Daoy (cell line): Measurements from ENCODE around the gene GNB1L. TPM values are rescaled to one million over a fixed set of nuclear protein-coding genes. Genes with fewer than 3 reads are reported as not detected.
"Not testable (repeated sequence)": the region's sequence is repeated elsewhere in the genome, so short reads cannot be mapped to it uniquely, and the experiment has no call there.

Experiments used
- DNase-seq: peaks from one replicate; pipeline ENCODE4 v3.0.0-alpha.2; 2015; ENCODE audit warnings: low read depth
- total RNA-seq: library from RNA; depleted of rRNA; stranded (reverse); fragments of >200 nt; shearing (Covaris generic); gene quantifications from 2 replicates; pipeline ENCODE4 v1.2.3, GENCODE V29; 2014

GNB1L gene
- total RNA-seq, 1 experiment from 2014 or later: 16.1 TPM

- DNase-seq: peak; percentile 68
Measured at GRCh38 chr22:19844377-19845053, 10.2 kb downstream of the GNB1L start.

DNA sequence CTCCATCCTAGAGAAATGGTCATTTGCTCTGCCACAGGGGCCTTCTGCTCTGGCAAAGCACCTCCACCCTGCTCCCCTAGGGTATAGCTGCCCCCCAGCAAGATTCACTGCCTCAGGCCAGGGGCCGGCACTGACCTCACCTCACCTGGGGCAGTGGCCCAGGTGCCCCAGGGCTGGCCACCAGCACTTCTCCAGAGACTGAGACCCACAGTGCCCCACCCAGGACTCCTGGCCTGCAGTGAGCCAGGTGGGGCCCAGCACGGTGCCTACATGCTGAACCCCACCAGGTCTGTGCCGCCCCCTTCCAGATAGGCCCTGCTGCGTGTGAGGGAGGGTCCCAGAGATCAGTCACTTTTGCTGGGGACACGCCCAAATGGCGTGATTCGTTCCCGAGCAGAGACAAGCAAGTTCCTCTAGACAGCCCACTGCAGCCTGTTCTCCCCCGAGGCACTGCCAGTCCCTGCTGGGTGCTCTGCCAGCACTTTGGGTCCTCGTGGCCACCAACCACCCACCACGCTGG lies 10.8 kb downstream of the GNB1L start:
- peak; percentile 1 for DNase-seq

DNA sequence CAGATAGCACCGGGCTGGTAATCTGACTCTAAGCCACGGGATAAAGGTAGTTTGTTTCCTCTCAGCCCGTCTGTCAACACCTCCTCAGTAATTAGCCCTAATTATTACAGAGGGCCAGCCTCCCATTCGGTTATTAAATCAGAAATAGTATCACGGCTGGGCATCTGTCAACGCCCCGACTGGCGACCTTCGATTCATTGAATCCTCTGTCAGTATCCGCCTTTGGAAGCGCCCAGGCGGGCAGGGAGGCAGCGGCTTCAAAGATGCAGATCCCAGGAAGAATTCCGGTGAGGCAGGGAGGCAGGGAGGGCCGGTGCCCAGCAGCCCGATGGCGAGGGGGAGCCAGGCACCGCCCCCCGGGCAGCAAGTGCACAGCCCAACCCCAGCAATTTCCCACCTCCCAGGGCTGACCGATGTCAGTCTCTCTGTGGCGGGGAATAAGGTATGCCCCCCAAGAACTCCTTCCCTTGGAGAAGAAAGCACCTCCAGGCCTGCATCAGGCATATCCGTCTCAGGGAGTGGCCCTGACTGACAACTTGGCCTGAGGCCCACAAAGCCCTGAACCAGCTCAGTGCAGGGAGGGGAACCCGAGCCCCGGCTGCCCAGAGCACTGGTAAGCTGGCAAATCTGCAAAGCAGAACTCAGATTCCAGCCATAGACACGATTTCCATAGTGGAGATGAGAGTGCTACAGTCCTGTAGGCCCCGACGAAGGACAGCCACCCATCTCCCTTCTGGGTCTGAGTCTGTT lies 11.4 kb downstream of the GNB1L start:
- DNase-seq: no peak

GRCh38 chr22:19842393-19843106 lies 12.1 kb downstream of the GNB1L start:
- DNase-seq: peak; percentile 13

- DNase-seq: no peak
Measured at GRCh38 chr22:19841641-19842392, 12.9 kb downstream of the GNB1L start.

DNA sequence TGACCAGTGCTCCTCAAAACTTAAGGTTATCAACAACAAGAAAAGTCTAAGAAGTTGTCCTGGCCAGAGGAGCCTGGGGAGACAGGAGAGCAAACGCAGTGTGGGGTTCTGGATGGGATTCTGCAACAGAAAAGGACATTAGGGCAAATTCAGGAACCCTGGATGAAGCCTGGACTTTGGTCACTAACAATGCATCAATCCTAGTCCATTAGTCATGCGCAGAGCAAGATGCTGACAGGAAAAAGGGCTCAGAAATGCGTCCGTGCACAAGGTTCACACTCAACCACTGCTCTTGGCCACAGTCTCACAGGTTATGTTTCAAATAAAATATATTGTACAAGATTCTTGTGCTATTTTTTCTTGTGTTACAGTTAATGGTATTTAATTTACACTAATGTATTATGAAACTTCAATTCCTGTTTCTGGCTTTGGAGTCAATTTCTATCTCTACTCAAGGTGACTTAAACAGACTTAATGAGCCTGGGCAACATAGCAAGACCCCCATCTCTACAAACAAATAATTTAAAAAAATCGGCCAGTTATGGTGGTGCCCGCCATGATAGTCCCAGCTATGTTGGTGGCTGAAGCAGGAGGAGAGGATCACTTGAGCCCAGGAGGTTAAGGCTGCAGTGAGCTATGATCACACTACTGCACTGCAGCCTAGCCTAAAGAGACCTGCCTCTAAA lies 13.6 kb downstream of the GNB1L start:
- no peak for DNase-seq

DNA sequence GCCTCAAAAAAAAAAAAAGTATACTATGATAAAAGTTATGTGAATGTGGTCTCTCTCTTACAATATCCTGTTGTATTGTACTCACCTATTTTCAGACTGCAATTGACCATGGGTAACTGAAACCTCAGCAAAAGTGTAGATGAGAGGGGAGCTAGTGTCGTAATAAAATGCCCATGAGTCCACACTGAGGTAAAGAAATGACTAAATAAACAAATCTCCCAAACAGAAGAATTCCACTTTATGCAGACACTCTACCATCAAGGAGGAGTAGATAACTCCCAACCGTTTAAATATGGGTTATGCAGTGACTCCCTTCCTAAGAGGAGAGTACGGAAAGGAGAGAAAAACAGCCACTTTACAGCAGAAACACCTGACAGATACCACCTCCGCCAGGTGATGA lies 14.6 kb downstream of the GNB1L start:
- no peak for DNase-seq

DNA sequence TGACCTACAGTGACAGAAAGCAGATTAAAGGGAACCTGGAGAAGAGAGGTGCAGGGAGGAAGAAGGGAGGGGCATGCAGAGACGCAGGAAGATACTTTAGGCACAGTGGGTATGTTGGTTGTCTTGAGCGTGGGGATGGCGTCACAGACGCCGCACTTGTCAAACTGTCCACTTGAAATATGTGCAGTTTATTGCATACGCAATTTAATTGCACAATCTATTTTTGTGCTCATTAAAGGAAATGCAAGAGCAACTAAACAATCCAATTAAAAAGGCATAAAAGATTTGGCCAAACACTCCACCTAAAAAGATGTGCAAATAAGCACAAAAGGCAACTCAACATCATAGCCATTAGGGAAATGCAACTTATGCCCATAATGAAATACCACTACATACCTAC lies 16.8 kb downstream of the GNB1L start:
- DNase-seq: no peak

DNA sequence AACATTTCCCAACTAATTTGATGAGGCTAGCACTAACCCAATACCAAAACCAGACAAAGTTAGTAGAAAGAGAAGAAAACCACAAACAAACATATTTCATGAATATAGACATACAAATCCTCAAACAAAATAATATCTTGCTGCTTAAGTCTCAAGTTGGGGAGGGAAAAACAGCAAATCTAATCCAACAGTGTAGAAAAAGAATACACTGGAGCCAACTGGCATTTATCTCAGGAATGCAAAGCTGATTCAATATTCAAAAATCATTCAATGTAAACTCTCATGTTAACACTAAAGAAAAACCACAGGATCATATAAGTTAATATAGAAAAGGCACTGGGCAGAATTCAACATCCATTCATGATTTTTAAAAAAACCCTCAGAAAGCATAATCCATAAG lies 18.2 kb downstream of the GNB1L start:
- DNase-seq: no peak

DNA sequence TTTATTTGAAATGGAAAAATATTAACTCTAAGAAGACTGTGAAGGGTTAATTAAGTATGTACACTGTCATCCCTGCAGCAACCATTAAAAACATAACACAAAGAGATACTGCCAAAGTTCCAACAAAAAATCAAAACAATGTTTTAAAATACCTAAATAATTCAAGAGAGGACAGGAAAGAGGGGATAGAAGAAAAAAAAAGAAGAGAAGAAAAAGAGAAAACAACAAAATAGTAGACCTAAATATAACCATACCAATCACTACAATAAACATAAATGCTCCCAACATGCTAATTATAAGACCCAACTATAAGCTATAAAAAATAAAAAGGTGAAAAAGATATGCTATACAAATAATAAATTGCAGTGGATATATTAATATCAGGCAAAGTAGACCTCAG lies 20.1 kb downstream of the GNB1L start:
- DNase-seq: no peak

- not testable (repeated sequence) for DNase-seq
Measured at GRCh38 chr22:19833327-19833726, 21.3 kb downstream of the GNB1L start.

GRCh38 chr22:19832476-19833108 lies 22.1 kb downstream of the GNB1L start:
- DNase-seq: no peak

DNA sequence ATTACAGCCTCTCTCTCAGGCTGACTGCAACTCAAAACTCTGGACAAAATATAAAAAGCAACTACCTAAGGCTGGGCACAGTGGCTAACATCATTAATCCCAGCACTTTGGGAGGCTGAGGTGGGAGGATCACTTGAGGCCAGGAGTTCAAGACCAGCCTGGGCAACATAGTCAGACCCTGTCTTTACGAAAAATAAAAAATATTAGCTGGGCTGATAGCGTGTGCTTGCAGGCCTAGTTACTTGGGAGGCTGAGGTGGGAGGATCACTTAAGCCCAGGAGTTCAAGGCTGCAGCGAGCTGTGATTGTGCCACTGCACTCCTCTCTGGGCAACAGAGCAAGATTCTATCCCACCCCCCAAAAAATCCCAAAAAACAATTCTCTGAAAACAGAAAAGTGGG lies 22.7 kb downstream of the GNB1L start:
- not testable (repeated sequence) for DNase-seq

- no peak for DNase-seq
Measured at GRCh38 chr22:19831016-19831415, 23.7 kb downstream of the GNB1L start.

GRCh38 chr22:19828035-19828401 lies 26.7 kb downstream of the GNB1L start:
- no peak for DNase-seq

- no peak for DNase-seq
Measured at GRCh38 chr22:19827341-19828034, 27.2 kb downstream of the GNB1L start.

DNA sequence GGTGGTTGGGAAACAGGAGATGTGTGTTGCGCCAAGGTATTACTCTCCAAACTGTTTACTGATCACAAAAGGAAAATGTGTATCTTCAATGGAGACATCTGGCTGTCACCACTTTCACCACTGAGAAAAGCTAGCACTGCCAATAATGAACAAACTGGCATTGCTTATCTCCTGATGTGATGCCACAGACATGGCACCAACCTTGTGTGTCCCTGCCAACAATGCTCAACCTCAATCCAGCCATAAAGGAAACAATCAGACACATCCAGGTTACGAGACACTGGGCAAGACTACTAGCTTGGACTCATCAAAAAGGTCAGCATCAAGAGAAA lies 28.1 kb downstream of the GNB1L start:
- no peak for DNase-seq

DNA sequence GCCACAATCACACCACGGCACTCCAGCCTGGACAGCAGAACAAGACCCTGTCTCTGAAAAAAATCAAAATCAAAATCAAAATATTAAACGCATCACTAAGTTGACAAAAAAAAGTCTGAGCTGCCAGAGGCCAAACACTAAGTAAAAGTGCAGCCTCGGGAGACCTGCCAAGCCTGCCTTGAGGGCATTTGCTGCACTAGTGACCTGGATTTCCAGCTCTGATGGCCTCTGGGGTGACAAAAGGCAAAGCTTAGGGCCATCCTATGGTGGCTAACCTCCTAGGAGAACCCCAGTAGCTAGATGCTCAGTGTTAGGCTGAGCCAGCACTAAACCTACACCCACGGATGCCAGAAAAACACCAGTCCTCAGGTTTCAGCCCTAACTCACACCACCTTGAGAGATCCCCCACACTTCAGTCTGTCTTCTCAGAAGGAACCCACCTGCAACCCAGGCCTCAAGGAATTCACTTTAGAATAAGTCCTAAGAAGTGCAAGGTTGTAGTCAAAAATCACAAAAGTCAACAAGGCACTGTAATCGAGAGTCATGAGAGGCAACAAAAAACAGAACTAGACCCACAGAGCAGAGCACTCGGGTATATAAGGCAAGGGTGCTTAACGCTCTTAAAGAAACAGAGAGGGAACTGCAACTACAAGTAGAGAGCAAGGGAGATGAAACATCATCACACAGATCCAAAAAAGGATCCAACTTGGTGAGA lies 28.6 kb downstream of the GNB1L start:
- DNase-seq: no peak

GRCh38 chr22:19824926-19825339 lies 29.7 kb downstream of the GNB1L start:
- DNase-seq: no peak
